Caco-2 (cell line): ENCODE results near the gene RPS6KA3. TPM values are rescaled to one million over a fixed set of nuclear protein-coding genes. Genes with fewer than 3 reads are reported as not detected.
A peak's percentile ranks its signal among the peaks of the same experiment; 100 is the strongest.

ENCODE experiments used
- BruUV-seq: library from RNA; stranded (reverse); fragments of 400-500 nt; replicated peaks from 2 replicates; lab custom pipeline; 2021; lab: Mats Ljungman, UMichigan
- CTCF ChIA-PET: fragments of 300-600 bp; sonication (Branson Sonifier 250); formaldehyde crosslinking; loops from one replicate; lab custom pipeline; 2022; ENCODE audit warnings: antibody characterized with exemption; lab: Charles Lee
- POLR2A ChIA-PET: fragments of 300-600 bp; sonication (Branson Sonifier 250); formaldehyde crosslinking; loops from one replicate; lab custom pipeline; 2022; ENCODE audit warnings: antibody characterized with exemption; lab: Charles Lee
- DNase-seq, 2 experiments: peaks; one replicate each; pipeline versions ENCODE4 v3.0.0 to v3.0.0-alpha.2; 2020 to 2022
- H3K27me3 ChIP-seq: replicated peaks from 2 replicates; pipeline ENCODE4 v1.6.0; 2011; ENCODE audit warnings: low read length; ENCODE audit not compliant: control insufficient read depth, insufficient read depth
- H3K36me3 ChIP-seq: 2 replicates; pipeline ENCODE4 v1.5.1; 2011; ENCODE audit warnings: low read length; ENCODE audit not compliant: control insufficient read depth, insufficient read depth
- H3K4me1 ChIP-seq: fragments of 250-450 bp; sonication (Bioruptor Pico); 2 replicates; pipeline ENCODE4 v1.5.1; 2020; ENCODE audit warnings: mild to moderate bottlenecking
- H3K4me3 ChIP-seq: 2 replicates; pipeline ENCODE4 v1.5.1; 2011; ENCODE audit warnings: low read depth, mild to moderate bottlenecking, control low read depth, low read length
- H3K9me3 ChIP-seq: fragments of 250-450 bp; sonication (Bioruptor Pico); 2 replicates; pipeline ENCODE4 v1.5.1; 2020; ENCODE audit warnings: mild to moderate bottlenecking, moderate library complexity
- H3K27ac Mint-ChIP-seq: one replicate; pipeline ENCODE4 v1.8.0; 2022; ENCODE audit warnings: mixed read lengths; ENCODE audit not compliant: unreplicated experiment
- H3K27me3 Mint-ChIP-seq: one replicate; pipeline ENCODE4 v1.8.0; 2022; ENCODE audit warnings: mixed read lengths; ENCODE audit not compliant: insufficient read depth, unreplicated experiment
- H3K36me3 Mint-ChIP-seq: one replicate; pipeline ENCODE4 v1.8.0; 2022; ENCODE audit warnings: mild to moderate bottlenecking, mixed read lengths; ENCODE audit not compliant: insufficient read depth, unreplicated experiment
- H3K4me1 Mint-ChIP-seq: one replicate; pipeline ENCODE4 v1.8.0; 2022; ENCODE audit warnings: low read depth, mixed read lengths; ENCODE audit not compliant: unreplicated experiment
- H3K4me3 Mint-ChIP-seq: one replicate; pipeline ENCODE4 v1.8.0; 2022; ENCODE audit warnings: mild to moderate bottlenecking, moderate library complexity, mixed read lengths; ENCODE audit not compliant: unreplicated experiment
- H3K9me3 Mint-ChIP-seq: one replicate; pipeline ENCODE4 v1.8.0; 2022; ENCODE audit warnings: mixed read lengths; ENCODE audit not compliant: unreplicated experiment
- intact Hi-C: fragments of 100-400 bp; cut with micrococcal nuclease; formaldehyde crosslinking; loops from one replicate; pipeline ENCODE4 v1.10.0; 2022; ENCODE audit not compliant: unreplicated experiment
- total RNA-seq: library from RNA; stranded (reverse); gene quantifications from 2 replicates; pipeline ENCODE4 v1.2.3, GENCODE V29; 2022
- TF ChIP-seq, protein P1 (sequence below), 2 experiments: fragments of 200-600 bp in 1 of 2; IDR thresholded peaks; 1 replicate in 1 of 2; 2 replicates in 1 of 2; pipeline versions ENCODE4 v1.5.1 to v1.8.0; 2011 to 2022; ENCODE audit warnings: antibody characterized with exemption in 1 of 2, control low read depth in 1 of 2, inconsistent platforms in 1 of 2, low read depth in 1 of 2, low read length in 1 of 2, mild to moderate bottlenecking in 1 of 2, moderate library complexity in 1 of 2; ENCODE audit not compliant: insufficient read depth in 1 of 2, severe bottlenecking in 1 of 2, unreplicated experiment in 1 of 2

Gene RPS6KA3
- total RNA-seq, 1 experiment from 2014 or later, result 104 TPM

DNA sequence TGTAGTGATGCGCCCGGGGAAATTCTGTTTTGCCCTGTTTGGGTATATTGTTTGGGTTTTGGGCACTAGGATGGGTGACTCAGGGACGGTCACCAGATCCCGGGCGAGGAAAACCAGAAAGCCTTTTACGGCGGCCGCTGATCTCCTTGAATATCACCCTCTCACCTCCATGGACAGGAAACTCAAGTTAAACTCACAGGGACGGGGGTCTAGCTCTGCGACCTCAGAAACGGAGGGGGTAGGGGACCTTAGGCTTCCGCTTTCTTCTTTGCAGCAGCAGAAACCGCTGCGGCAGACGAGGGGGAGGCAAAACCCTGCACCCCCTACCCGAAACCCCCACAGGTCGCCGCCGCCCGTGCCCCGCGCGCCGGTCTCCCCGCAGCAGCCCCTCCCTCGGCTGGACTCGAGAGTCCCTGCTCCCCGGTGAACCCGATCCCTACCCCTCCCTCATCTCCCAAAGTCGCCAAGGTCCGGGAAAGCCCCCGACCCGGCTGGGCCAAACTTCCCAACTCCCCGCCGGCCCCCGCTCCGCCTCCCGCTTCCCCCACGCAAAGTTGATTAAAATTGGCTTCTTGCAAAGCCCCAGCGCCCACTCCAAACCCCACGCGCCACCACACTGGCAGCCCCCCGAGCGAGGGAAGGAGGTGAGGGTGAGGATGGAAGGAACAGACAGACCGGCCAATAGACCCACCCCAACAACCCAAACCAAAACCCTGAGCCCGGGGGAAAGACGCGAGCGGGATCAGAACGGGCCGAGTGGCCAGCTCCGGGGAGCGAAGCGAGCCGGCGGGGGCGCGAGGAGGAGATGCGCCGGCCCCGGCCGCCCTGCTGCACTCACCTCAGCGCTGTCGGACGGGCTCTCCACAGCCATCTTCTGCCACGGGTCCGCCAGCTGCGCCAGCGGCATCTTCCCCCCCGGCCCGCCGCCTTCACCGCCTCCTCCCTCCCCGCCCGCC lies 705 bp downstream of the RPS6KA3 start:
- H3K4me3 ChIP-seq, result peak overlapping the region; percentile 77
- peak in 1 of 2 experiments; percentile 25 for DNase-seq
- H3K9me3 ChIP-seq, result no peaks in the 10 kb centered on the region
- H3K27me3 Mint-ChIP-seq, result no peaks in the 10 kb centered on the region
- ChIA-PET CTCF (no interaction called here), POLR2A (interaction anchor here (1.0 kb wide), 1 partner anchor 96 kb away, joined by 17 read pairs; no protein-coding TSS in a partner anchor)
- TF ChIP-seq, protein P1, sequence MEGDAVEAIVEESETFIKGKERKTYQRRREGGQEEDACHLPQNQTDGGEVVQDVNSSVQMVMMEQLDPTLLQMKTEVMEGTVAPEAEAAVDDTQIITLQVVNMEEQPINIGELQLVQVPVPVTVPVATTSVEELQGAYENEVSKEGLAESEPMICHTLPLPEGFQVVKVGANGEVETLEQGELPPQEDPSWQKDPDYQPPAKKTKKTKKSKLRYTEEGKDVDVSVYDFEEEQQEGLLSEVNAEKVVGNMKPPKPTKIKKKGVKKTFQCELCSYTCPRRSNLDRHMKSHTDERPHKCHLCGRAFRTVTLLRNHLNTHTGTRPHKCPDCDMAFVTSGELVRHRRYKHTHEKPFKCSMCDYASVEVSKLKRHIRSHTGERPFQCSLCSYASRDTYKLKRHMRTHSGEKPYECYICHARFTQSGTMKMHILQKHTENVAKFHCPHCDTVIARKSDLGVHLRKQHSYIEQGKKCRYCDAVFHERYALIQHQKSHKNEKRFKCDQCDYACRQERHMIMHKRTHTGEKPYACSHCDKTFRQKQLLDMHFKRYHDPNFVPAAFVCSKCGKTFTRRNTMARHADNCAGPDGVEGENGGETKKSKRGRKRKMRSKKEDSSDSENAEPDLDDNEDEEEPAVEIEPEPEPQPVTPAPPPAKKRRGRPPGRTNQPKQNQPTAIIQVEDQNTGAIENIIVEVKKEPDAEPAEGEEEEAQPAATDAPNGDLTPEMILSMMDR (IDR thresholded peaks at IDR 0.05; ENCODE audit: insufficient read depth in 1 of 2, low read depth in 1 of 2, low read length in 1 of 2, severe bottlenecking in 1 of 2, unreplicated experiment in 1 of 2), result no peak
- no peaks in the 10 kb centered on the region for H3K27me3 ChIP-seq
- peaks cover 16% of the 10 kb centered on the region for H3K36me3 Mint-ChIP-seq
- H3K9me3 Mint-ChIP-seq, result no peaks in the 10 kb centered on the region
- H3K27ac Mint-ChIP-seq, result peak overlapping the region; percentile 93
- intact Hi-C loops, result loop anchor here (5.0 kb wide), 1 partner anchor 116 kb away; no protein-coding TSS in a partner anchor
- H3K4me1 ChIP-seq, result peaks cover 25% of the 10 kb centered on the region
- H3K4me1 Mint-ChIP-seq, result peaks cover 7% of the 10 kb centered on the region
- peak overlapping the region; percentile 96 for H3K4me3 Mint-ChIP-seq
- no peaks in the 10 kb centered on the region for H3K36me3 ChIP-seq
- TSS peak; percentile 28 for BruUV-seq

DNA sequence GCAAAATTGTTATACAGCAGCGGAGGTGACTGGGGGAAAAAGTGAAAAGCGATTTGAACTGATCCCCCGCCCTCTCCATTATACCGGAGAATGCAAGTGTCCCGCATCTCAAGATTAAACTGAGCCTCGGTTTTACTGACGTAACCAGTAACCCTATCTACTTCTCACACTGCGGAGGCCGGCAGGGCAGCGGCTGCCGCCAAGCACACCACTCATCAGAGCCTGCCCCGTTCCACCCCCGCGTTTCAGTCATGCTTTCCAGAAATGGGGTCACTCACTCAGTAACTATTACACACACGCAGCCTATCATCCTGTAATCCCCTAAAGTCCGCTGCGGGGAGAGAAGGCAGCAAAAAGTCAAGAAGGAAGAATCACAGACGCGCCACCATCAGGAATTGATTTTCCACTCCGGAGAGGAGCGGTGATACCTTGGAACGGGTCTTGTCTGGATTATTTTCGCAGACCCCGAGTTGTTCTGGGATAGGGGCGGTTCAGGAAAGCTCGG lies 1.4 kb downstream of the RPS6KA3 start:
- no peaks in the 10 kb centered on the region for H3K27me3 Mint-ChIP-seq
- POLR2A ChIA-PET, result no interaction called here
- BruUV-seq, result no TSS peak

DNA sequence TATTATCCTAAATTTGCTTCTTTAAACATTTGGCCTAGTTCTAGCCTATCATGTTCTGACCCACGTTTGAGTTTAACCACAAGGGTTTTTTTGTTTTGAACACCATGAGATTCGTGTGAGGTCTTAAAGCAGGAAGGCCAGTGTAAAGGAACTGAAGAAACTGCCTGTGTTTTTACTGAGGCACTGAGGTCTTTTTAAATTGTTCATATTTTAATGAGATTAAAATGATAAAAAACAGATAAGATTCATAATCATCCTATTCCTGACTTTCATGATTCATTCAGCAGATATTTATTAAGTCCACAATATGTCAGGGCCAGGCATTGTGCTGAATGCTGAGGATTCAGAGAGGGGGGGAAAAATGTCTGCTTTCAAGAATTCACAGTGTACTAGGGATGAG lies 3.2 kb downstream of the RPS6KA3 start:
- Histone ChIP-seq H3K27me3 (no peaks in the 10 kb centered on the region), H3K4me3 (no peak overlapping the region), H3K9me3 (no peaks in the 10 kb centered on the region), H3K4me1 (peaks cover 12% of the 10 kb centered on the region), H3K36me3 (no peaks in the 10 kb centered on the region)
- Mint-ChIP-seq H3K27me3 (no peaks in the 10 kb centered on the region), H3K4me3 (peak overlapping the region; percentile 51), H3K27ac (no peak overlapping the region), H3K9me3 (no peaks in the 10 kb centered on the region), H3K36me3 (peaks cover 16% of the 10 kb centered on the region), H3K4me1 (peaks cover 12% of the 10 kb centered on the region)
- TF ChIP-seq, protein P1 (IDR thresholded peaks at IDR 0.05; ENCODE audit: insufficient read depth in 1 of 2, low read depth in 1 of 2, low read length in 1 of 2, severe bottlenecking in 1 of 2, unreplicated experiment in 1 of 2), result no peak
- no peak for DNase-seq
- no TSS peak for BruUV-seq
- ChIA-PET POLR2A (no interaction called here), CTCF (no interaction called here)
- intact Hi-C loops, result no loop called here

More for the DNA sequence above, 1.4 kb downstream of the RPS6KA3 start:
- Mint-ChIP-seq H3K27ac (peak overlapping the region; percentile 91), H3K4me3 (peak overlapping the region; percentile 96), H3K9me3 (no peaks in the 10 kb centered on the region), H3K36me3 (peaks cover 16% of the 10 kb centered on the region), H3K4me1 (peaks cover 7% of the 10 kb centered on the region)
- peaks cover 18% of the 10 kb centered on the region for H3K4me1 ChIP-seq
- no peaks in the 10 kb centered on the region for H3K27me3 ChIP-seq
- H3K36me3 ChIP-seq, result no peaks in the 10 kb centered on the region
- no peaks in the 10 kb centered on the region for H3K9me3 ChIP-seq
- DNase-seq, result peak; percentile 36 to 45
- CTCF ChIA-PET, result no interaction called here
- peak overlapping the region; percentile 77 for H3K4me3 ChIP-seq
- TF ChIP-seq, protein P1 (IDR thresholded peaks at IDR 0.05; ENCODE audit: insufficient read depth in 1 of 2, low read depth in 1 of 2, low read length in 1 of 2, severe bottlenecking in 1 of 2, unreplicated experiment in 1 of 2), result no peak
- intact Hi-C loops, result loop anchor here (5.0 kb wide), 1 partner anchor 117 kb away; no protein-coding TSS in a partner anchor
